A549 (cell line): ENCODE data around the gene TAF1B. TPM values are rescaled to one million over a fixed set of nuclear protein-coding genes. Genes with fewer than 3 reads are reported as not detected.

ENCODE experiments used
- ATAC-seq, 2 experiments: fragments of 200-7000 bp in 1 of 2; fragments of >200 bp in 1 of 2; cut with Nextera tagmentation in 1 of 2; cut with Tn5 transposase in 1 of 2; 3 replicates each; pipeline versions ENCODE4 v1.8.0 to v1.9.1; 2018 to 2020; ENCODE audit warnings: mild to moderate bottlenecking in 1 of 2, moderate library complexity in 1 of 2
- CTCF ChIA-PET: fragments of 300-600 bp; sonication (Branson Sonifier 250); formaldehyde crosslinking; extraction: SDS; loops from one replicate; lab custom pipeline; 2021; ENCODE audit warnings: antibody characterized with exemption, inconsistent platforms; lab: Yijun Ruan, JAX
- POLR2A ChIA-PET: fragments of 350-600 bp; formaldehyde crosslinking; extraction: SDS; loops from one replicate; lab custom pipeline; 2021; ENCODE audit warnings: antibody characterized with exemption, inconsistent platforms; lab: Yijun Ruan, JAX
- DNase-seq, 2 experiments: peaks; one replicate each; pipeline versions ENCODE4 v3.0.0 to v3.0.0-alpha.2; 2011 to 2016; ENCODE audit warnings: low read depth in 1 of 2, low spot score in 1 of 2
- FAIRE-seq: peaks from 2 replicates; lab custom pipeline; 2011; peaks lifted over from hg19 to GRCh38; lab: Jason Lieb, UNC
- H3K27ac ChIP-seq, 2 experiments: fragments of >200 bp; sonication (Bioruptor Twin); formaldehyde crosslinking; 3 replicates each; pipeline ENCODE4 v1.5.1; 2016 to 2017
- H3K4me1 ChIP-seq: fragments of >200 bp; sonication (Bioruptor Twin); formaldehyde crosslinking; 3 replicates; pipeline ENCODE4 v1.6.1; 2016
- H3K4me2 ChIP-seq: fragments of >200 bp; sonication (Bioruptor Twin); formaldehyde crosslinking; 3 replicates; pipeline ENCODE4 v1.6.1; 2016
- H3K4me3 ChIP-seq: fragments of >200 bp; sonication (Bioruptor Twin); formaldehyde crosslinking; 3 replicates; pipeline ENCODE4 v1.5.1; 2016
- H3K9me3 ChIP-seq: fragments of >200 bp; sonication (Bioruptor Twin); formaldehyde crosslinking; 3 replicates; pipeline ENCODE4 v1.6.1; 2016
- ATOH8 ChIP-seq: fragments of 250-450 bp; sonication (Bioruptor Pico); IDR thresholded peaks from 2 replicates; pipeline ENCODE4 v1.5.0; 2020; ENCODE audit warnings: low read depth, mild to moderate bottlenecking, moderate library complexity
- BCL3 ChIP-seq: fragments of >200 bp; sonication (Bioruptor Twin); formaldehyde crosslinking; IDR thresholded peaks from 3 replicates; pipeline ENCODE4 v1.6.1; 2016
- CHD4 ChIP-seq: fragments of 200-600 bp; sonication (generic); IDR thresholded peaks from 2 replicates; pipeline ENCODE4 v1.6.1; 2016; ENCODE audit warnings: antibody characterized with exemption, mild to moderate bottlenecking, borderline replicate concordance
- EHMT2 ChIP-seq: fragments of 200-600 bp; sonication (generic); IDR thresholded peaks from 2 replicates; pipeline ENCODE4 v1.6.1; 2016; ENCODE audit warnings: antibody characterized with exemption, low read depth, mild to moderate bottlenecking, moderate library complexity
- EP300 ChIP-seq, 2 experiments: fragments of >200 bp; sonication (Bioruptor Twin); formaldehyde crosslinking; IDR thresholded peaks; 2 replicates in 1 of 2; 3 replicates in 1 of 2; pipeline ENCODE4 v1.6.1; 2016 to 2017
- FOXS1 ChIP-seq: fragments of 250-450 bp; sonication (Bioruptor Pico); IDR thresholded peaks from 2 replicates; pipeline ENCODE4 v1.5.0; 2020; ENCODE audit warnings: mild to moderate bottlenecking, moderate library complexity
- HDAC2 ChIP-seq: fragments of 200-600 bp; sonication (generic); IDR thresholded peaks from 2 replicates; pipeline ENCODE4 v1.6.1; 2016
- HOXA7 ChIP-seq: fragments of 250-450 bp; sonication (Bioruptor Pico); IDR thresholded peaks from 2 replicates; pipeline ENCODE4 v1.5.0; 2020; ENCODE audit warnings: mild to moderate bottlenecking, moderate library complexity
- KDM1A ChIP-seq: fragments of 200-600 bp; sonication (generic); IDR thresholded peaks from 2 replicates; pipeline ENCODE4 v1.6.1; 2016; ENCODE audit warnings: low read depth, mild to moderate bottlenecking
- KDM5A ChIP-seq: fragments of 200-600 bp; sonication (generic); IDR thresholded peaks from 2 replicates; pipeline ENCODE4 v1.6.1; 2016; ENCODE audit warnings: antibody characterized with exemption, mild to moderate bottlenecking
- MAZ ChIP-seq: fragments of 150-350 bp; IDR thresholded peaks from 2 replicates; pipeline ENCODE4 v1.6.1; 2014; ENCODE audit warnings: antibody characterized with exemption, low read depth, low read length, borderline replicate concordance
- NFE2L2 ChIP-seq: fragments of 150-350 bp; conservative IDR thresholded peaks from 2 replicates; pipeline ENCODE4 v1.6.1; 2014; ENCODE audit warnings: low read length
- NPAS2 ChIP-seq: fragments of 250-450 bp; sonication (Bioruptor Pico); IDR thresholded peaks from 2 replicates; pipeline ENCODE4 v1.8.0; 2022; ENCODE audit warnings: mild to moderate bottlenecking, moderate library complexity, borderline replicate concordance
- NR3C1 ChIP-seq: fragments of >200 bp; sonication (Bioruptor Twin); formaldehyde crosslinking; IDR thresholded peaks from 3 replicates; pipeline ENCODE4 v1.6.1; 2017
- RFX5 ChIP-seq: fragments of 450-650 bp; IDR thresholded peaks from 2 replicates; pipeline ENCODE4 v1.7.1; 2014; ENCODE audit warnings: antibody characterized with exemption, mild to moderate bottlenecking, moderate library complexity
- TP53 ChIP-seq: fragments of 250-450 bp; sonication (Bioruptor Pico); IDR thresholded peaks from 2 replicates; pipeline ENCODE4 v1.5.0; 2021; ENCODE audit warnings: mild to moderate bottlenecking, moderate library complexity
- WGBS: methylation state at CpG from one replicate; pipeline ENCODE4 v1.1.6; 2017; ENCODE audit errors: missing lambda C conversion rate; 5-methylcytosine and 5-hydroxymethylcytosine counted together
- polyA plus RNA-seq, 4 experiments: library from polyadenylated mRNA; depleted of rRNA in 3 of 4; stranded (reverse); fragments of >200 nt; fragmentation: RNase III in 1 of 4; extraction: RNeasy Plus Mini Kit Qiagen cat#74134 plus additional on column Dnase treatment in 1 of 4; gene quantifications; 2 replicates in 3 of 4; 3 replicates in 1 of 4; pipeline ENCODE4 v1.2.3, GENCODE V29; 2011 to 2017
- TF ChIP-seq, protein P1 (sequence below): IDR thresholded peaks from 2 replicates; pipeline ENCODE4 v1.6.1; 2012
- TF ChIP-seq, protein P2 (sequence below): IDR thresholded peaks from 2 replicates; pipeline ENCODE4 v1.6.1; 2012
- TF ChIP-seq, protein P3 (sequence below): fragments of 200-600 bp; sonication (generic); IDR thresholded peaks from 2 replicates; pipeline ENCODE4 v1.6.1; 2016; ENCODE audit warnings: antibody characterized with exemption, mild to moderate bottlenecking, moderate library complexity
- TF ChIP-seq, protein P4 (sequence below): fragments of 150-350 bp; IDR thresholded peaks from 2 replicates; pipeline ENCODE4 v1.6.1; 2014; ENCODE audit warnings: low read depth, mild to moderate bottlenecking, low read length

The TAF1B gene
- polyA plus RNA-seq, 2 of the 4 experiments (the other 2 are of a cell fraction) = 40.6 to 51.7 TPM

DNA sequence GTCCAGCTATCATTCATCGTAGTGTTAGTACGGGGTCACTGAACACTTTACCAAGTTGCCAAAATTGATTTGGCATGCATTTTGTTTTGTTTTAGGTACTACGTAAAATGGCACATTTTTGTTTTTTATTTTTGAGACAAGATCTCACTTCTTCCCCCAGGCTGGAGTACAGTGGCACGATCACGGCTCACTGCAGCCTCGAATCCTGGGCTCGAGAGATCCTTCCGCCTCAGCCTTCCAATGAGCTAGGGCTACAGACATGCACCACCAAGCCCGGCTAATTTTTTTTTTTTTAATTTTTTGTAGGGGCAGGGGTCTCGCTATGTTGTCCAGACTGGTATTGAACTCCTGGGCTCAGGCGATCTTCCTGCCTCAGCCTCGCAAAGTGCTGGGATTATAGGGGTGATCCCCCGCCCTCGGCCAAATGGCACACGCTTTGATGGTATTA is 786 bp downstream of the TAF1B start:
- Histone ChIP-seq H3K4me3 (peak overlapping the region; percentile 73), H3K4me2 (peak overlapping the region; percentile 86), H3K9me3 (no peaks in the 10 kb centered on the region), H3K4me1 (peaks cover 18% of the 10 kb centered on the region; the same call in 2 of the 3 replicates), H3K27ac (peak overlapping the region; percentile 95)
- DNase-seq = peak in 1 of 2 experiments; percentile 57
- TF ChIP-seq NR3C1 (no peak), FOXS1 (CRISPR knock-in tag) (no peak), MAZ (no peak), KDM5A (no peak), NPAS2 (no peak), TP53 (CRISPR knock-in tag) (no peak), RFX5 (no peak), BCL3 (no peak), ATOH8 (CRISPR knock-in tag) (no peak), HOXA7 (no peak), CHD4 (no peak), KDM1A (no peak), EP300 (IDR thresholded peaks at IDR 0.05) (no peak), HDAC2 (no peak), EHMT2 (no peak), NFE2L2 (no peak)
- TF ChIP-seq, protein P1, sequence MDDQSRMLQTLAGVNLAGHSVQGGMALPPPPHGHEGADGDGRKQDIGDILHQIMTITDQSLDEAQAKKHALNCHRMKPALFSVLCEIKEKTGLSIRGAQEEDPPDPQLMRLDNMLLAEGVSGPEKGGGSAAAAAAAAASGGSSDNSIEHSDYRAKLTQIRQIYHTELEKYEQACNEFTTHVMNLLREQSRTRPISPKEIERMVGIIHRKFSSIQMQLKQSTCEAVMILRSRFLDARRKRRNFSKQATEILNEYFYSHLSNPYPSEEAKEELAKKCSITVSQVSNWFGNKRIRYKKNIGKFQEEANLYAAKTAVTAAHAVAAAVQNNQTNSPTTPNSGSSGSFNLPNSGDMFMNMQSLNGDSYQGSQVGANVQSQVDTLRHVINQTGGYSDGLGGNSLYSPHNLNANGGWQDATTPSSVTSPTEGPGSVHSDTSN = no peak
- TF ChIP-seq, protein P2, sequence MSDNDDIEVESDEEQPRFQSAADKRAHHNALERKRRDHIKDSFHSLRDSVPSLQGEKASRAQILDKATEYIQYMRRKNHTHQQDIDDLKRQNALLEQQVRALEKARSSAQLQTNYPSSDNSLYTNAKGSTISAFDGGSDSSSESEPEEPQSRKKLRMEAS = no peak
- TF ChIP-seq, protein P3, sequence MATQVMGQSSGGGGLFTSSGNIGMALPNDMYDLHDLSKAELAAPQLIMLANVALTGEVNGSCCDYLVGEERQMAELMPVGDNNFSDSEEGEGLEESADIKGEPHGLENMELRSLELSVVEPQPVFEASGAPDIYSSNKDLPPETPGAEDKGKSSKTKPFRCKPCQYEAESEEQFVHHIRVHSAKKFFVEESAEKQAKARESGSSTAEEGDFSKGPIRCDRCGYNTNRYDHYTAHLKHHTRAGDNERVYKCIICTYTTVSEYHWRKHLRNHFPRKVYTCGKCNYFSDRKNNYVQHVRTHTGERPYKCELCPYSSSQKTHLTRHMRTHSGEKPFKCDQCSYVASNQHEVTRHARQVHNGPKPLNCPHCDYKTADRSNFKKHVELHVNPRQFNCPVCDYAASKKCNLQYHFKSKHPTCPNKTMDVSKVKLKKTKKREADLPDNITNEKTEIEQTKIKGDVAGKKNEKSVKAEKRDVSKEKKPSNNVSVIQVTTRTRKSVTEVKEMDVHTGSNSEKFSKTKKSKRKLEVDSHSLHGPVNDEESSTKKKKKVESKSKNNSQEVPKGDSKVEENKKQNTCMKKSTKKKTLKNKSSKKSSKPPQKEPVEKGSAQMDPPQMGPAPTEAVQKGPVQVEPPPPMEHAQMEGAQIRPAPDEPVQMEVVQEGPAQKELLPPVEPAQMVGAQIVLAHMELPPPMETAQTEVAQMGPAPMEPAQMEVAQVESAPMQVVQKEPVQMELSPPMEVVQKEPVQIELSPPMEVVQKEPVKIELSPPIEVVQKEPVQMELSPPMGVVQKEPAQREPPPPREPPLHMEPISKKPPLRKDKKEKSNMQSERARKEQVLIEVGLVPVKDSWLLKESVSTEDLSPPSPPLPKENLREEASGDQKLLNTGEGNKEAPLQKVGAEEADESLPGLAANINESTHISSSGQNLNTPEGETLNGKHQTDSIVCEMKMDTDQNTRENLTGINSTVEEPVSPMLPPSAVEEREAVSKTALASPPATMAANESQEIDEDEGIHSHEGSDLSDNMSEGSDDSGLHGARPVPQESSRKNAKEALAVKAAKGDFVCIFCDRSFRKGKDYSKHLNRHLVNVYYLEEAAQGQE = no peak
- TF ChIP-seq, protein P4, sequence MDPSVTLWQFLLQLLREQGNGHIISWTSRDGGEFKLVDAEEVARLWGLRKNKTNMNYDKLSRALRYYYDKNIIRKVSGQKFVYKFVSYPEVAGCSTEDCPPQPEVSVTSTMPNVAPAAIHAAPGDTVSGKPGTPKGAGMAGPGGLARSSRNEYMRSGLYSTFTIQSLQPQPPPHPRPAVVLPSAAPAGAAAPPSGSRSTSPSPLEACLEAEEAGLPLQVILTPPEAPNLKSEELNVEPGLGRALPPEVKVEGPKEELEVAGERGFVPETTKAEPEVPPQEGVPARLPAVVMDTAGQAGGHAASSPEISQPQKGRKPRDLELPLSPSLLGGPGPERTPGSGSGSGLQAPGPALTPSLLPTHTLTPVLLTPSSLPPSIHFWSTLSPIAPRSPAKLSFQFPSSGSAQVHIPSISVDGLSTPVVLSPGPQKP = no peak
- ATAC-seq = peak in 1 of 2 experiments; percentile 22; a peak in 3 of 6 replicates
- 22% methylated on average over 15 of the region's 15 CpGs for WGBS
- CTCF ChIA-PET = interaction anchor here (0.6 to 5.6 kb wide), 13 partner anchors 9 to 253 kb away, joined by 3 to 42 read pairs (median 4); no protein-coding TSS in a partner anchor
- POLR2A ChIA-PET = interaction anchor here (1.0 to 1.9 kb wide), 17 partner anchors 9 to 604 kb away, joined by 3 to 14 read pairs (median 5); partner anchors contain the start of genes ADAM17, KLF11 and ODC1
- no peak for FAIRE-seq
